Subcutaneous adipose tissue (tissue), 4 donors: ENCODE measurements around the gene FBXL17. TPM values are rescaled to one million over a fixed set of nuclear protein-coding genes. Genes with fewer than 3 reads are reported as not detected.

Experiments used
- CTCF ChIP-seq: fragments of 450-650 bp; IDR thresholded peaks from one replicate; pipeline ENCODE4 v1.5.1; 2016; ENCODE audit warnings: low read depth, mild to moderate bottlenecking, control low read depth, antibody characterized with exemption, moderate library complexity
- total RNA-seq, 4 donors: library from RNA; depleted of rRNA; stranded (reverse); fragments of >200 nt; gene quantifications; one replicate each; pipeline ENCODE4 v1.1.0, GENCODE V29; 2016

FBXL17 gene
- total RNA-seq, 4 donors from 2014 or later, result 19.4 to 22.2 (median 21.3) TPM

GRCh38 chr5:107968406-107968843 lies 413.5 kb downstream of the FBXL17 start:
- no peak for TF ChIP-seq CTCF

DNA sequence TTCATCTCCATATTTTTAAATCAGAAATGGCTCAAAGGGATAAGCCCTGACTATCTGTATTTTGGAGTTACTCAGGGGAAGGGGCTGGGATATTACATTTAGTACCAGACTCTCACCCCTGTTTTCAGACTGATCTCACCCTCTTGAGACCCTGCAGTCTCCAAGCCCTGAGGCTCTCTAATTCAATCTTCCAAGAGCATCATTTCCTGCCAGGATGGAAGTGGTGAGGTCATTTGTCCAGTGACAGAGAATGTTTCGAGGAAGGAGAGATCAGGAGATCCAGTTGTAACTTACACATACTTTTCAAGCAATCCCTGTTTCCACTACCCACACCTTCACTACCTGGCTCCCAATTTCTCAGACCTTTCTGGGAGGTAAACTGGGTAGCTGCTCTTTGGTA lies 415.7 kb downstream of the FBXL17 start:
- TF ChIP-seq CTCF, result no peak

DNA sequence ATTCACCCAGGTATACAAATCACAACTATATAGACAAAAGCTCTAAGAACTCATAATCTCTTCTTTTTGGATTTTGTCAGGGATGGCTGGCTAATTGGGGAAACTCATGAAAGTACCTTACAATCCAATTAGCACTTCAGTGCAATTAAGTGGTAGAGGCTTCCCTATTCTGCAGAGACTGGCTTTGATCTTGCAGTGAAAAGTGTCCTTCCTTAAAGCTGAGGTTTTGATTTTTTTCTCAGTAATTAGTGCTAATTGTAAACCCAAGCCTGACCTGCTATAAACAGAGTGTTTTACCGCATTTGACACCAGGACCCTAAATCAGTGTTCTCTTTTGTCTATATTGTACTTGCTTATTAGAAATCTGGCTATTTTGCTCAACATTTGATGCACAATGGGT lies 417.2 kb downstream of the FBXL17 start:
- TF ChIP-seq CTCF, result no peak

DNA sequence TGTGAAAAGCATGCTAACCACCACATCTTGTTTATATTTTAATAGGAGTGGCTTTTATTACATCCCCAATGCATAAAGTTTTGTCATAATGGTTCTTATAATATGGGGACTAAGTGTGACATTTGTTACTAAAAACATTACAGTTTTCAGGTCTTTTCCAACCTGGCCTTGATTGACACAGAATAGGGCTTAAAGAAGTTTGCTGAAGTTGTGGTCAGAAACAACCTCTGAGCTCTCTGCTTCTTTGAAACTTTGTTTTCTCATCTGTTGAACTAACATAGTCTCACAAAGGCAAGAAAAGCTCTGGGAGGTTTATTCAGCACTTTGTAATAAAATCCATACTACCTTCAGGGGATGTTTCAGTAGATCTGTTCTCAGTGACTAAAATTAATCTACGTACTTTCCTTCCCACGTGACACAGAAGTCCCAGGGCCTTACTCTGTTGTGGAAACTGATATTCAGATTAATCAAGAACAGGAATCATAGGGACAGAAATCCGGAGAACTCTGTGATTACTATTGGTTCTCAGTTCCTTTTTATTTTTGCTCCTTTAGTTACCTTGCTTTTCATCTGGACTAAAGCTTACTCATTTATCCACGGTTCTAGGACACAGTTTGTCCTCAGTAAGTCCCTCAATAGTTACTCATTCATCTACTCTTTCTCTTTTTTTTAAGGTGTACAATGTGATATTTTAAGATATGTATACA lies 422.2 kb downstream of the FBXL17 start:
- no peak for TF ChIP-seq CTCF

- no peak for TF ChIP-seq CTCF
These were observed 423.0 kb downstream of the FBXL17 start for GRCh38 chr5:107958861-107959260.

DNA sequence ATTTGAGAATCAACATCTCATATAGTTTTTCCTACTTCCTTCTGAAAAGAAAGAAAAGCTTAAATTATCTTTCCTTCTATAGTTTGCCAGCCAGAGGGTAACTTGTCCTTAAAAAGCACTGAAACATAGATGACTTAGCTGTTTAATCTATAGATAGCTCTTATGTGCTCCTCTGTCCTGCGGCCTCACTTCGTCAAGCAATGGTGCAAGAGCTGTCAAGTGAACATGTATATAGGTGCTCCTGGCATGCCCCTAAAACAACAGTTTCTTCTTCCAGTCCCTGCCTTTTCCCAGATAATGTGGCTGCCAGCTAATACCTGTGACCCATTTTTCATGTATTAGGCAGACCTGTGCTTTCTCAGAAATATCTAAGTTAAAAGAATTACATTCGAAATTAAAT lies 423.5 kb downstream of the FBXL17 start:
- no peak for TF ChIP-seq CTCF

DNA sequence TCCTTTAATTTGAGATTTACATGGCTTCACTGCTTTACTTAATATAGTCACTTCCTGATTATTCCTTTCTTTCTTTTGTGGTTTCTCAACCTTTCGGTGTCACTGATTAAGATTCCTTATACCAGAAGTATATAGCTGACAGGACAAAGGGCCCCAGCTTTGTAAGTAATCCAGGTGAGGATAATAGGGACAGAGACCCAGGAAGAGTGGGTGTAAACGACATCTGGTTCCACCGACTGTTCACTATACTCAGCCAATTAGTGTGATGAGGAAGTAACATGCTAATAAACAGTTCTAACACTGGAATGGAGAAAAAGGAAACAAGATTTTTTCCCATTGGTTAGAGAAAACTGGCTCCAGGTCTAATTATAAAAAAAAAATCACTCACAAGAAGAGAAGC lies 424.8 kb downstream of the FBXL17 start:
- no peak for TF ChIP-seq CTCF
